ENCODE data around the gene ABCF2. TPM values are rescaled to one million over a fixed set of nuclear protein-coding genes. Genes with fewer than 3 reads are reported as not detected.

ABCF2 gene
- total RNA-seq, 2 experiments from 2014 or later = 31.8 to 44.9 TPM

GRCh38 chr7:151176401-151176800 lies 50.6 kb downstream of the ABCF2 start:
- intact Hi-C loops (cut with micrococcal nuclease; ENCODE audit: unreplicated experiment) = no loop called here
- ChIA-PET POLR2A (no interaction called here), CTCF (ENCODE audit: unreplicated experiment) (no interaction called here)
- Histone ChIP-seq H3K4me2 (ENCODE audit: low read length) (no peak overlapping the region), H3K79me2 (ENCODE audit: insufficient read depth, low read depth, low read length) (no peaks in the 10 kb centered on the region), H3K4me1 (ENCODE audit: insufficient read depth, low read length, poor library complexity, severe bottlenecking) (no peaks in the 10 kb centered on the region), H3K27ac (ENCODE audit: low read depth, low read length, poor library complexity, severe bottlenecking) (no peak overlapping the region), H2AFZ (ENCODE audit: low read length) (no peak overlapping the region), H3K9me3 (ENCODE audit: low read length) (no peaks in the 10 kb centered on the region), H3K4me3 (ENCODE audit: low read depth, low read length, poor library complexity, severe bottlenecking) (no peak overlapping the region), H3K36me3 (ENCODE audit: insufficient read depth, low read length) (no peaks in the 10 kb centered on the region), H4K20me1 (ENCODE audit: insufficient read depth, low read length) (no peaks in the 10 kb centered on the region), H3K9me2 (ENCODE audit: insufficient read depth, low read length) (no peaks in the 10 kb centered on the region)
- TF ChIP-seq CTCF (conservative IDR thresholded peaks at IDR 0.05; ENCODE audit: low read length) = no peak
- no TSS peak for BruUV-seq (replicated peaks)
- no peak for DNase-seq (ENCODE audit: low spot score)

- BruUV-seq (replicated peaks) = no TSS peak
- no peaks in the 10 kb centered on the region for H3K9me3 ChIP-seq (ENCODE audit: low read length)
- no peaks in the 10 kb centered on the region for H3K9me2 ChIP-seq (ENCODE audit: insufficient read depth, low read length)
- POLR2A ChIA-PET = no interaction called here
- H2AFZ ChIP-seq (ENCODE audit: low read length) = no peak overlapping the region
- CTCF ChIA-PET (ENCODE audit: unreplicated experiment) = no interaction called here
- no peak overlapping the region for H3K4me2 ChIP-seq (ENCODE audit: low read length)
- no peaks in the 10 kb centered on the region for H4K20me1 ChIP-seq (ENCODE audit: insufficient read depth, low read length)
- H3K4me3 ChIP-seq (ENCODE audit: low read depth, low read length, poor library complexity, severe bottlenecking) = no peak overlapping the region
- H3K79me2 ChIP-seq (ENCODE audit: insufficient read depth, low read depth, low read length) = no peaks in the 10 kb centered on the region
- no peak for DNase-seq (ENCODE audit: low spot score)
- H3K27ac ChIP-seq (ENCODE audit: low read depth, low read length, poor library complexity, severe bottlenecking) = no peak overlapping the region
- H3K36me3 ChIP-seq (ENCODE audit: insufficient read depth, low read length) = no peaks in the 10 kb centered on the region
- TF ChIP-seq EZH2phosphoT487 (IDR thresholded peaks at IDR 0.05; ENCODE audit: borderline replicate concordance, low read depth, low read length) (no peak), CTCF (conservative IDR thresholded peaks at IDR 0.05; ENCODE audit: low read length) (0 out of 2 replicates have a peak, but pooled peaks have one; percentile 24)
- intact Hi-C loops (cut with micrococcal nuclease; ENCODE audit: unreplicated experiment) = no loop called here
- no peaks in the 10 kb centered on the region for H3K4me1 ChIP-seq (ENCODE audit: insufficient read depth, low read length, poor library complexity, severe bottlenecking)
Observed at GRCh38 chr7:151175793-151176311, 51.2 kb downstream of the ABCF2 start.

GRCh38 chr7:151175047-151175792 lies 51.8 kb downstream of the ABCF2 start:
- ChIA-PET POLR2A (no interaction called here), CTCF (ENCODE audit: unreplicated experiment) (no interaction called here)
- BruUV-seq (replicated peaks) = no TSS peak
- Histone ChIP-seq H3K27ac (ENCODE audit: low read depth, low read length, poor library complexity, severe bottlenecking) (no peak overlapping the region), H3K4me1 (ENCODE audit: insufficient read depth, low read length, poor library complexity, severe bottlenecking) (no peaks in the 10 kb centered on the region), H4K20me1 (ENCODE audit: insufficient read depth, low read length) (no peaks in the 10 kb centered on the region), H3K4me2 (ENCODE audit: low read length) (no peak overlapping the region), H3K9me3 (ENCODE audit: low read length) (no peaks in the 10 kb centered on the region), H3K79me2 (ENCODE audit: insufficient read depth, low read depth, low read length) (no peaks in the 10 kb centered on the region), H3K4me3 (ENCODE audit: low read depth, low read length, poor library complexity, severe bottlenecking) (no peak overlapping the region), H3K36me3 (ENCODE audit: insufficient read depth, low read length) (no peaks in the 10 kb centered on the region), H3K9me2 (ENCODE audit: insufficient read depth, low read length) (no peaks in the 10 kb centered on the region), H2AFZ (ENCODE audit: low read length) (no peak overlapping the region)
- DNase-seq (ENCODE audit: low spot score) = no peak
- TF ChIP-seq EZH2phosphoT487 (IDR thresholded peaks at IDR 0.05; ENCODE audit: borderline replicate concordance, low read depth, low read length) = no peak
- TF ChIP-seq CTCF (conservative IDR thresholded peaks at IDR 0.05; ENCODE audit: low read length) = no peak
- intact Hi-C loops (cut with micrococcal nuclease; ENCODE audit: unreplicated experiment) = no loop called here

All from OCI-LY7 (cell line).